DND-41 (cell line): ENCODE data around the gene AP1G2.

Source experiments
- ATAC-seq: fragments of 200-7000 bp; cut with Tn5 transposase; 3 replicates; pipeline ENCODE4 v1.9.1; 2021; ENCODE audit warnings: low read depth; ENCODE audit not compliant: insufficient read depth
- DNase-seq: peaks from one replicate; pipeline ENCODE4 v3.0.0-alpha.2; 2020
- H2AFZ ChIP-seq: 2 replicates; pipeline ENCODE4 v1.6.0; 2012; ENCODE audit warnings: low read depth, low read length
- H3K27ac ChIP-seq: 2 replicates; pipeline ENCODE4 v1.5.1; 2012; ENCODE audit warnings: low read length, inconsistent platforms
- H3K27me3 ChIP-seq: fragments of 200-600 bp; sonication (generic); 2 replicates; pipeline ENCODE4 v1.6.0; 2012; ENCODE audit warnings: low read length, mild to moderate bottlenecking, inconsistent platforms; ENCODE audit not compliant: insufficient read depth, poor library complexity
- H3K36me3 ChIP-seq: 2 replicates; pipeline ENCODE4 v1.5.1; 2012; ENCODE audit warnings: low read length, inconsistent platforms; ENCODE audit not compliant: insufficient read depth
- H3K4me1 ChIP-seq: 2 replicates; pipeline ENCODE4 v1.5.1; 2012; ENCODE audit warnings: mild to moderate bottlenecking, low read length; ENCODE audit not compliant: insufficient read depth
- H3K4me2 ChIP-seq: 2 replicates; pipeline ENCODE4 v1.6.0; 2012; ENCODE audit warnings: mild to moderate bottlenecking, moderate library complexity, low read length, inconsistent platforms; ENCODE audit not compliant: insufficient read depth
- H3K4me3 ChIP-seq, 2 experiments: fragments of 200-600 bp in 1 of 2; shearing (Covaris generic) in 1 of 2; 2 replicates each; pipeline ENCODE4 v1.5.1; 2012 to 2016; ENCODE audit warnings: inconsistent platforms in 2 of 2, low read length in 2 of 2, mild to moderate bottlenecking in 2 of 2, low read depth in 1 of 2, moderate library complexity in 1 of 2
- H3K79me2 ChIP-seq: 2 replicates; pipeline ENCODE4 v1.6.0; 2012; ENCODE audit warnings: low read length, inconsistent platforms; ENCODE audit not compliant: insufficient read depth
- H3K9ac ChIP-seq: 2 replicates; pipeline ENCODE4 v1.6.0; 2012; ENCODE audit warnings: low read depth, mild to moderate bottlenecking, inconsistent platforms, low read length, moderate library complexity
- H3K9me3 ChIP-seq: 2 replicates; pipeline ENCODE4 v1.5.1; 2012; ENCODE audit warnings: low read length, moderate library complexity, mild to moderate bottlenecking, inconsistent platforms; ENCODE audit not compliant: insufficient read depth, severe bottlenecking
- H4K20me1 ChIP-seq: 2 replicates; pipeline ENCODE4 v1.6.0; 2012; ENCODE audit warnings: low read length; ENCODE audit not compliant: insufficient read depth
- CTCF ChIP-seq: IDR thresholded peaks from 2 replicates; pipeline ENCODE4 v1.5.1; 2012; ENCODE audit warnings: borderline replicate concordance, low read length, moderate library complexity, mild to moderate bottlenecking; ENCODE audit not compliant: poor library complexity, severe bottlenecking; ENCODE audit errors: extremely low read depth
- EZH2 ChIP-seq: IDR thresholded peaks from 3 replicates; pipeline ENCODE4 v1.6.1; 2012; ENCODE audit warnings: borderline replicate concordance, low read depth, mild to moderate bottlenecking, moderate library complexity, low read length, inconsistent platforms; ENCODE audit not compliant: severe bottlenecking

AP1G2 gene

GRCh38 chr14:23551266-23552028 lies 16.1 kb downstream of the AP1G2 start, which contains the start of gene ZFHX2:
Gene ZFHX2, minus strand, starts transcription at chr14:23551765. Its CDS starts 16,440 bp downstream, at chr14:23535325.
- peak; percentile 75 for ATAC-seq
- Histone ChIP-seq H3K27me3 (no peaks in the 10 kb centered on the region), H3K4me3 (peak within 1 kb of the TSS; percentile 49 to 74), H4K20me1 (no peaks in the 10 kb centered on the region), H2AFZ (peak within 1 kb of the TSS; percentile 85), H3K4me1 (peaks cover 37% of the 10 kb centered on the region), H3K9me3 (no peaks in the 10 kb centered on the region), H3K27ac (peak within 1 kb of the TSS; percentile 60), H3K36me3 (no peaks in the 10 kb centered on the region; the same call in 1 of the 2 replicates), H3K79me2 (peaks cover 16% of the 10 kb centered on the region), H3K9ac (peak within 1 kb of the TSS; percentile 67), H3K4me2 (peak within 1 kb of the TSS; percentile 89)
- TF ChIP-seq CTCF, result no peak
- TF ChIP-seq EZH2, result no peak
- DNase-seq, result peak; percentile 83

GRCh38 chr14:23550812-23551265 lies 16.8 kb downstream of the AP1G2 start:
- H2AFZ ChIP-seq, result peak overlapping the region; percentile 85
- peak overlapping the region; percentile 49 to 74 for H3K4me3 ChIP-seq
- peaks cover 35% of the 10 kb centered on the region for H3K4me1 ChIP-seq
- H3K9ac ChIP-seq, result peak overlapping the region; percentile 67
- peaks cover 10% of the 10 kb centered on the region for H3K79me2 ChIP-seq
- H3K36me3 ChIP-seq, result no peaks in the 10 kb centered on the region; the same call in 1 of the 2 replicates
- H4K20me1 ChIP-seq, result no peaks in the 10 kb centered on the region
- ATAC-seq (no peak), DNase-seq (no peak)
- no peaks in the 10 kb centered on the region for H3K9me3 ChIP-seq
- H3K27me3 ChIP-seq, result no peaks in the 10 kb centered on the region
- H3K4me2 ChIP-seq, result peak overlapping the region; percentile 89
- peak overlapping the region; percentile 60 for H3K27ac ChIP-seq
- TF ChIP-seq CTCF (no peak), EZH2 (no peak)

- DNase-seq, result no peak
- ATAC-seq, result no peak
- Histone ChIP-seq H4K20me1 (no peaks in the 10 kb centered on the region), H3K36me3 (no peaks in the 10 kb centered on the region), H3K4me3 (peak overlapping the region; percentile 49 to 74; a peak in 3 of 4 replicates), H3K79me2 (peaks cover 10% of the 10 kb centered on the region), H2AFZ (0 out of 2 replicates have a peak overlapping the region, but pooled peaks have one; percentile 15), H3K27ac (no peak overlapping the region), H3K4me1 (peaks cover 31% of the 10 kb centered on the region), H3K4me2 (peak overlapping the region; percentile 89), H3K9ac (peak overlapping the region; percentile 67), H3K9me3 (no peaks in the 10 kb centered on the region), H3K27me3 (no peaks in the 10 kb centered on the region)
- TF ChIP-seq CTCF (no peak), EZH2 (no peak)
These were observed 17.3 kb downstream of the AP1G2 start for GRCh38 chr14:23550131-23550811.
